Measurements from ENCODE around the gene CLDN6.

Gene CLDN6

DNA sequence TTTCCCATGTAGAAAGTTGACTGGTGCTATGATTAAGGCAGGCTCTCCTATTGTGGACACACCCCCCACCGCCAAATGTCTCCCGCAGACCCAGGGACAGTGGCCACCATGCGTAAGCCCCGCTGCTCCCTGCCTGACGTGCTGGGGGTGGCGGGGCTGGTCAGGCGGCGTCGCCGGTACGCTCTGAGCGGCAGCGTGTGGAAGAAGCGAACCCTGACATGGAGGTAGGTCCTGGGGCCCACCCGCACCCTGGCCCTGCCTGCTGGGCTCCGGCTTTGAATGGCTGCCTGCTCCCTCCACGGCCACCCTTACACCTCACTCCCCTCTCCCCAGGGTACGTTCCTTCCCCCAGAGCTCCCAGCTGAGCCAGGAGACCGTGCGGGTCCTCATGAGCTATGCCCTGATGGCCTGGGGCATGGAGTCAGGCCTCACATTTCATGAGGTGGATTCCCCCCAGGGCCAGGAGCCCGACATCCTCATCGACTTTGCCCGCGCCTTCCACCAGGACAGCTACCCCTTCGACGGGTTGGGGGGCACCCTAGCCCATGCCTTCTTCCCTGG is 32.0 kb upstream of the CLDN6 start:
- Histone ChIP-seq H3K27ac (ENCODE audit: low read length) (no peak overlapping the region), H3K9ac (ENCODE audit: low read length) (no peak overlapping the region), H3K27me3 (ENCODE audit: control insufficient read depth, insufficient read depth, low read length) (peaks cover 27% of the 10 kb centered on the region), H3K36me3 (ENCODE audit: control insufficient read depth, low read depth, low read length) (no peaks in the 10 kb centered on the region), H3K4me3 (ENCODE audit: low read length) (no peak overlapping the region), H3K9me3 (ENCODE audit: control insufficient read depth, low read depth, low read length) (no peaks in the 10 kb centered on the region), H3K4me1 (ENCODE audit: control insufficient read depth, low read depth, low read length) (no peaks in the 10 kb centered on the region)

DNA sequence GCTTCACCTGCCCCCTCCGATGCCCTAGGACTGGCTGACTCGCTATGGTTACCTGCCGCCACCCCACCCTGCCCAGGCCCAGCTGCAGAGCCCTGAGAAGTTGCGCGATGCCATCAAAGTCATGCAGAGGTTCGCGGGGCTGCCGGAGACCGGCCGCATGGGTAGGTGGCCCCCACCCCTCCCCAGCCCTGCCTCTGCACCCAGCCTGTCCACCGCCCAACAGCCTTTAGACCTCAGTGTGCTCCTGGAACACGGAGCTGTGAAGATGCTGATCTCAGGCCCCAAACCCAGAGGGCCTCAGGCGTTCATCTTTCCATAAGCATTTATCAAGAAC is 29.4 kb upstream of the CLDN6 start:
- H3K27ac ChIP-seq (ENCODE audit: low read length), result no peak overlapping the region
- H3K4me1 ChIP-seq (ENCODE audit: control insufficient read depth, low read depth, low read length), result no peaks in the 10 kb centered on the region
- H3K27me3 ChIP-seq (ENCODE audit: control insufficient read depth, insufficient read depth, low read length), result peaks cover 39% of the 10 kb centered on the region
- no peaks in the 10 kb centered on the region for H3K36me3 ChIP-seq (ENCODE audit: control insufficient read depth, low read depth, low read length)
- peak overlapping the region; percentile 42 for H3K9ac ChIP-seq (ENCODE audit: low read length)
- H3K9me3 ChIP-seq (ENCODE audit: control insufficient read depth, low read depth, low read length), result no peaks in the 10 kb centered on the region
- H3K4me3 ChIP-seq (ENCODE audit: low read length), result peak overlapping the region; percentile 70

DNA sequence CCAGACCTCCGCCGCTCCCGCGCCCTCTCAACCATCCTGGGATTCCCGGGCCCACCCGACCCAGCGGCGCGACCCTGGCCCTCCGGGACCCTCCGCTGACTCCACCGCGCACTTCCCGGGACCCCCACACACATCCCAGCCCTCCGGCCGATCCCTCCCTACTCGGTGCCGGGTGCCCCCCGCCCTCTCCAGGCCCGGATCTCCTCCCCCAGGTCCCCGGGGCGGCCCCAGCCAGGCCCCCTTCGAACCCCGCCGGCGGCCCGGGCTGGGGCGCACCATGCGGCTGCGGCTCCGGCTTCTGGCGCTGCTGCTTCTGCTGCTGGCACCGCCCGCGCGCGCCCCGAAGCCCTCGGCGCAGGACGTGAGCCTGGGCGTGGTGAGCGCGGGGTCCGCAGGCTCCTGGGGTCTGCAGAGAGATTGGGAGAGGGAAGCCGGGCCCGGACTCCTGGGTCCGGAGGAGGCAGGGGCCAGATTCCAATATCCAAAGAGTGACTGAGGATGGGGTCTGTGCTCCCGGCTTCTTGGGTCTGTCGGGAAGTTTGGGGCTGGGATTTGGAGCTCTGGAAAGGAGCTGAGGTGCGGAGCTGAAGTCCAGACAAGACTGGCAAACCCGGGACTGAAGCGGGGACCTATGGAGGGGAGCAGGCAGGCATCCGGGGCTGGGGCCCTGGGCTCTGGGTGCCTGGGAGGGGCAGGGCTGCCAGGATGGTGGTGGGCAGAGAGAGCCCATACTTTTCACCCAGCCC is 28.8 kb upstream of the CLDN6 start:
- H3K9me3 ChIP-seq (ENCODE audit: control insufficient read depth, low read depth, low read length), result no peaks in the 10 kb centered on the region
- H3K4me3 ChIP-seq (ENCODE audit: low read length), result peak overlapping the region; percentile 70
- H3K27me3 ChIP-seq (ENCODE audit: control insufficient read depth, insufficient read depth, low read length), result peaks cover 39% of the 10 kb centered on the region
- no peak overlapping the region for H3K27ac ChIP-seq (ENCODE audit: low read length)
- no peaks in the 10 kb centered on the region for H3K36me3 ChIP-seq (ENCODE audit: control insufficient read depth, low read depth, low read length)
- H3K4me1 ChIP-seq (ENCODE audit: control insufficient read depth, low read depth, low read length), result no peaks in the 10 kb centered on the region
- peak overlapping the region; percentile 42 for H3K9ac ChIP-seq (ENCODE audit: low read length)

DNA sequence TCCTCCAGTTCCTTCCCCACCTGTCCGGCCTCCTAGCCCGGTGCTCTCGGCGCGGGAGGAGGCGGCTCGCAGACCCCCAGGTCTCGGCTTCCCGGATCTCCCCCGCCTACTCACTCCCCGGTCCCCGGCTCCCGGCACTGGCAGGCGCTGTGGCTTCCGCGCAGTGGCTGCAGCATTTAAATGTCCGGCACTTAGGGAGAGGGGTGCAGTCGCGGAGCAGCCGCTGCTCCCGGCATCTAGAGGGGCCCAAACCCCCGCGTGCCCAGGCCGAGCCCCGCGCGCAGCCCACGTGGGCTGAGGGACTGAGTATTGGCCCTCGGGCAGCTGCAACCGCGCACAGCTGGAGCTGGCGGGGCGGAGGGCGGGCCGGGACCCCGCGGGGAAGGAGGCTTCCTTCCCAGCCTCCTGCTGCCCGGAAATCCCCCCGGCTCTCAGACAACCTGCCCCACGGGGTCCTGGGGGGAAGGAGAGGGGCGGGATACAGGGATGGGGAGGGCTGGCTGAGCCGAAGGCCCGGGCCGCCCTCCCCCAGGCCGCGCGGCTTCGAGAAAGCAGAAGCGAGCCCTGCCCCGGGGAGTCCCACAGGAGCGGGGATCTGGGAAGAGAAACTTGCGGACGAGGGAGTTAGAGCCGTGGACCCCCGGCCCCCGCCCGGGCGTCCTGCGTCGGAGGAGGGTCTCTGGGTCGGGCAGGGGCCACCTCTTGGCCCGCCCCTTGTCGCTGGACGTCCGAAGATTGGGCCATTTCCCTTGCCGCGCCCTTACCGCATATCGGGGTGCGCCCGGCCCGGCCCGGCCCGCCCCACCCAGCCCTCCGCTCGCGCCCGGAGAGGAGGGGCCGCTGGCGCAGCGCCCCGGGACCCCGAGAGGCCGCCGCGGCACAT is 28.0 kb upstream of the CLDN6 start, which contains the start of gene MMP25:
MMP25 (plus strand) TSS at position 804 of the 883 bp plus-strand sequence. CDS start 357 bp downstream, outside the sequence.
- H3K4me1 ChIP-seq (ENCODE audit: control insufficient read depth, low read depth, low read length), result no peaks in the 10 kb centered on the region
- no peaks in the 10 kb centered on the region for H3K36me3 ChIP-seq (ENCODE audit: control insufficient read depth, low read depth, low read length)
- H3K27ac ChIP-seq (ENCODE audit: low read length), result no peak within 1 kb of the TSS
- peak within 1 kb of the TSS; percentile 42 for H3K9ac ChIP-seq (ENCODE audit: low read length)
- H3K27me3 ChIP-seq (ENCODE audit: control insufficient read depth, insufficient read depth, low read length), result peaks cover 39% of the 10 kb centered on the region
- peak within 1 kb of the TSS; percentile 70 for H3K4me3 ChIP-seq (ENCODE audit: low read length)
- no peaks in the 10 kb centered on the region for H3K9me3 ChIP-seq (ENCODE audit: control insufficient read depth, low read depth, low read length)

DNA sequence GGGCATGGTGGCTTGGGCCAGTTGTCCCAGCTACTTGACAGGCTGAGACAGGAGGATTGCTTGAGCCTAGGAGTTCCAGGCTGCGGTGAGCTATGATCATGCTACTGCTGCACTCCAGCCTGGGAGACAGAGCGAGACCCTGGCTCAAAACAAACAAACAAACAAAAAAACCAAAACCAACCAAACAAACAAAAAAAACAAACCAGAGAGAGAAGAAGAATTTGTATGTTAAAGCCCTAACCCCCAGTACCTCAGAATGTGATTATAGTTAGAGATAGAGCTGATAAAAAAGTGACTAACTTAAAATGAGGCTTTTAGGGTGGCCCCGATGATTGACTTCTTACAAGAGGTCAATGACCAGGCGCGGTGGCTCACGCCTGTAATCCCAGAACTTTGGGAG is 26.7 kb upstream of the CLDN6 start:
- no peak overlapping the region for H3K9ac ChIP-seq (ENCODE audit: low read length)
- no peaks in the 10 kb centered on the region for H3K9me3 ChIP-seq (ENCODE audit: control insufficient read depth, low read depth, low read length)
- H3K27me3 ChIP-seq (ENCODE audit: control insufficient read depth, insufficient read depth, low read length), result peaks cover 39% of the 10 kb centered on the region
- peak overlapping the region; percentile 70 for H3K4me3 ChIP-seq (ENCODE audit: low read length)
- no peaks in the 10 kb centered on the region for H3K36me3 ChIP-seq (ENCODE audit: control insufficient read depth, low read depth, low read length)
- no peaks in the 10 kb centered on the region for H3K4me1 ChIP-seq (ENCODE audit: control insufficient read depth, low read depth, low read length)
- no peak overlapping the region for H3K27ac ChIP-seq (ENCODE audit: low read length)

DNA sequence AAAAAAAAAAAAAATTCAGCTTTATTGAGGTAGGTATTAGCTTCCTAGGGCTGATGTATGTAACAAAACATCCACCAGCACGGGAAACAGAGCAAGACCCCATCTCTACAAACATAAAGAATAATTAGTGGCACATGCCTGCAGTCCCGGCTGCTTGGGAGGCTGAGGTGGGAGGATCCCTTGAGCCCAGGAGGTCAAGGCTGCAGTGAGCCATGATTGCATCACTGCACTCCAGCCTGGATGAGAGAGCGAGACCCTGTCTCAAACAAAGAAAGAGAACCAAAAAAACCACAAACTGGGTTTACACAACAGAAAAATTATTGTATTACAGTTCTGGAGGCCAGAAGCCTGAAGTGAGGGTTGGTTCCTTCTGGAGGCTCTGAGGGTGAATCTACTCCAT is 24.4 kb upstream of the CLDN6 start:
- Histone ChIP-seq H3K9me3 (ENCODE audit: control insufficient read depth, low read depth, low read length) (no peaks in the 10 kb centered on the region), H3K9ac (ENCODE audit: low read length) (no peak overlapping the region), H3K36me3 (ENCODE audit: control insufficient read depth, low read depth, low read length) (no peaks in the 10 kb centered on the region), H3K4me1 (ENCODE audit: control insufficient read depth, low read depth, low read length) (no peaks in the 10 kb centered on the region), H3K4me3 (ENCODE audit: low read length) (no peak overlapping the region), H3K27me3 (ENCODE audit: control insufficient read depth, insufficient read depth, low read length) (peaks cover 35% of the 10 kb centered on the region), H3K27ac (ENCODE audit: low read length) (no peak overlapping the region)

DNA sequence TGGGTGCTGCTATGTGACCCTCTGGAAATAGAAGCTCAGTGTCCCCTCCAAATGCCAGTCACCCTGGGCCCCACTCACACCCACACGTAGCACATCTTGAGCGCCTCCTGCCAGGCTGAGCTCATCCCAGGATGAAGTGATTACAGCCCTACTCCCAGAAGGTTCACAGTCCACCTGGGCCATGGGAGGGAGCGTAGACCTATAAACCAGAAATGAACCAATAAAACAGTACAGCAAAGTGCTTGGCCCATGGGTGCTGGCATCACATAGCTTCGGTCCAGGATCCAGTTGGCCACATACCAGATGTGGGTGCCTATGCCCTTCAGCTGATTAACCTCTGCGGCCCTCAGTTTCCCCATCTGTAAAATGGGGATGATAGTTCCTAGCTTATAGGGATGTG is 20.9 kb upstream of the CLDN6 start:
- Histone ChIP-seq H3K9ac (ENCODE audit: low read length) (no peak overlapping the region), H3K4me3 (ENCODE audit: low read length) (no peak overlapping the region), H3K4me1 (ENCODE audit: control insufficient read depth, low read depth, low read length) (no peaks in the 10 kb centered on the region), H3K36me3 (ENCODE audit: control insufficient read depth, low read depth, low read length) (no peaks in the 10 kb centered on the region), H3K9me3 (ENCODE audit: control insufficient read depth, low read depth, low read length) (no peaks in the 10 kb centered on the region), H3K27me3 (ENCODE audit: control insufficient read depth, insufficient read depth, low read length) (peaks cover 38% of the 10 kb centered on the region), H3K27ac (ENCODE audit: low read length) (no peak overlapping the region)

DNA sequence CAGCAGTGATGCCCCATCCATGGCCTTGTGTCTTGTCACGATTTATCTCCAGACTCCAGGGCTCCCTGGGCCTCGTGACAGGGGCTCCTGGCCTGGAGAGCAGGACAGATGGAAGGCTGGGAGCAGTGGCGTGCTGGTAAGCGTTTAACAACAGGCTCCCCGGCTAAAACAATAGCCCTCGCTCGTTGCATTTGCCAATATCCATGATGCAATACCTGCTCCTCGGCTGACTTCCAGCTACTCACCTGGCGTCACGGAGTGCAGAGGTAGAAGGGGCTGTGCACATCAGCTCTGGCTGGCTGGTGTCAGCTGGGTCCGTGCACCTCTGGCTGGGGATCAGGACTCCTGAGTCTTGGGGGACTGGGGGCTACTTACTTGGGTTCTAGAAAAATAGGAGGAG is 20.3 kb upstream of the CLDN6 start:
- no peaks in the 10 kb centered on the region for H3K4me1 ChIP-seq (ENCODE audit: control insufficient read depth, low read depth, low read length)
- H3K27me3 ChIP-seq (ENCODE audit: control insufficient read depth, insufficient read depth, low read length), result peaks cover 38% of the 10 kb centered on the region
- no peak overlapping the region for H3K4me3 ChIP-seq (ENCODE audit: low read length)
- no peaks in the 10 kb centered on the region for H3K36me3 ChIP-seq (ENCODE audit: control insufficient read depth, low read depth, low read length)
- no peak overlapping the region for H3K9ac ChIP-seq (ENCODE audit: low read length)
- no peaks in the 10 kb centered on the region for H3K9me3 ChIP-seq (ENCODE audit: control insufficient read depth, low read depth, low read length)
- H3K27ac ChIP-seq (ENCODE audit: low read length), result no peak overlapping the region

DNA sequence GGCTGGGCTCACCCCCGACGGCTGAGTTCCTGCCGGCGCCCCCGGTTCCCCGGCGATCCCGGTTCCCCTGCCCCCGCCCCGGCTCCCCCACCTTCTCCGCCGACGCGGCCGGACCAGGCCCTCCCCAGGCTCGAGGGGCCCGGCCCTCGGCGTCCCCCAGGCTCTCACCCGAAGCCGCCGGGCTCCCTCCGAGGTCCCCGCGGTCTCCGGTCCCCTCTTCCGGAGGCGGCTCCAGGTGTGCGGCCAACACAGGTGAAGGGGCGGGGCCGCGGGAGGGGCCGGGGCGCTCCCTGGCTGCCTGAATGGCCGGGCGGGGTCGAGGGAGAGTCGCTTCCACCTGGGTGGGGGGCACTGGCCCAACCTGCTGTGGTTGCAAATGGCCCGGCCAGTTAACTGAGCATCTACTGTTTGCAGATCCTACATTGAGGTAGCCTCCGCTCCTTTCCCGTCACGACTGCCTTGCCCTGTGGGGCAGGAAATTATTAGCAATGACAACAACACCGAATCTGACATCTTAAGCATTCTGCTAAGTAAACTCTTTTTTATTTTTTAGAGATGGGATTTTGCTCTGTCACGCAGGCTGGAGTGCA is 18.8 kb upstream of the CLDN6 start, which contains the start of gene BICDL2:
BICDL2 (minus strand) TSS at position 219 of the 590 bp plus-strand sequence. CDS start 1,448 bp downstream, outside the sequence.
- Histone ChIP-seq H3K9me3 (ENCODE audit: control insufficient read depth, low read depth, low read length) (no peaks in the 10 kb centered on the region), H3K4me1 (ENCODE audit: control insufficient read depth, low read depth, low read length) (no peaks in the 10 kb centered on the region), H3K36me3 (ENCODE audit: control insufficient read depth, low read depth, low read length) (no peaks in the 10 kb centered on the region), H3K9ac (ENCODE audit: low read length) (no peak within 1 kb of the TSS), H3K4me3 (ENCODE audit: low read length) (peak within 1 kb of the TSS; percentile 61), H3K27me3 (ENCODE audit: control insufficient read depth, insufficient read depth, low read length) (peaks cover 38% of the 10 kb centered on the region), H3K27ac (ENCODE audit: low read length) (no peak within 1 kb of the TSS)

DNA sequence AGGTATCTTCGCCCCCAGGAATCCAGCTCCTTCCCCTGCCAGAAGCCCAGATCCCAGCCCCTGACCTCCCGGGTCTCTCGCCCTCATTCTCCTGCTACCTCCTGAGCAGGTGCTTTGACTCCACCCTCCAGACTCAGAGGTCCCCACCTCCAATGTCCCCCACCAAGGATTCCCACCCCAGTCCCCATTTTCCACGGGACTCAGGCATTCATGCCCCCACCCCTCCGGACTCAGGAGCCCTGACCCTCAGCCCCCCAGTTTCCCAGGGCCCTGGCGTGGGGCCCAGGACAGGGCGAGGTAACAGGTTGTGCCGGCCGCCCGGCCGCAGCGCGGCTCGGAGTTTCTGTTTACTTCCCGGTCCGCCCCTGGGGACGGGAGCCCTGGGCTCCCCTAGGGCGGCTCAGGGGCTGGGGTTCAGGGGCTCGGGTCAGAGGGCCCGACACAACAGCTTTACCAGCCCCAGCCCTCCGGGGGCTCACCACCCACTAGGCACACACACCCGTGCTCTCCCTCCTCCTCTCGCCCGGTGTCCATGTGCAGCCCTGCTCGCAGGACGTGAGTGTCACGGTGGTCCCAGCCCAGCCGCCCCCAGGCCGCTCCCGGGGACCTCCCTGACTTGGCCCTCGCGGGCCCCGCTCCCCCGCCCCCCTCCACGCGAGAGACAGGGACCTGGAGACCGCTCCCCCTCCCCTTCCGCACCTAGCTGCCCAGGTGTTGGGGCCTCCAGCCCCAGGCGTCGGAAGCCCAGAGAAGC is 18.2 kb upstream of the CLDN6 start:
- Histone ChIP-seq H3K36me3 (ENCODE audit: control insufficient read depth, low read depth, low read length) (no peaks in the 10 kb centered on the region), H3K9me3 (ENCODE audit: control insufficient read depth, low read depth, low read length) (no peaks in the 10 kb centered on the region), H3K27me3 (ENCODE audit: control insufficient read depth, insufficient read depth, low read length) (peaks cover 38% of the 10 kb centered on the region), H3K4me1 (ENCODE audit: control insufficient read depth, low read depth, low read length) (no peaks in the 10 kb centered on the region), H3K27ac (ENCODE audit: low read length) (no peak overlapping the region), H3K9ac (ENCODE audit: low read length) (no peak overlapping the region), H3K4me3 (ENCODE audit: low read length) (peak overlapping the region; percentile 61)
